ENCODE data around the gene NADK. TPM values are rescaled to one million over a fixed set of nuclear protein-coding genes. Genes with fewer than 3 reads are reported as not detected.
"Not testable (repeated sequence)": the region's sequence is repeated elsewhere in the genome, so short reads cannot be mapped to it uniquely, and the experiment has no call there.

The NADK gene
- total RNA-seq, 1 donor from 2014 or later = 90.1 TPM

DNA sequence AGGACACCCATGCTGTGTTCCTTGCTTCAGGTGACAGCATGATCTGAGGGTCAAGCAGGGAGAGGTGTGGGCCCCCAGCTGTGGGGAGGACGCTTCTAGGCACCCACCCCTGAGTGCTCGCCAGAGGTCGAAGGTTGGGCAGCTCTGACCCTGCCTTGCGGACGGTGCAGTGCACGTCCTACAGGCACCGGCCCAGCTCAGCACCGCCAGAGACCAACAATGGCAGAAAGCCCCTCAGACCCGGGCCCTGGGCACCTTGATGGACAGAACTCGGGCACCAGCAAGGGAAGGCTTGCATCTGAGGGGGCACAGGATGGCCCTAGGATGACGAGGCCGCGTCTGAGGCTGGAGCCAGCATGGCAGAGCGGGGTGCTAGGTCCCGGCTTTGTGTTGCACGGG is 24.7 kb downstream of the NADK start:
- Histone ChIP-seq H3K9me3 (no peaks in the 10 kb centered on the region), H3K27ac (no peak overlapping the region), H3K4me1 (peaks cover 8% of the 10 kb centered on the region), H3K4me3 (no peak overlapping the region), H3K36me3 (peaks cover 0 to 48% of the 10 kb centered on the region in 2 donors), H3K27me3 (no peaks in the 10 kb centered on the region)
- no peak for DNase-seq (ENCODE audit: extremely low spot score in 2 of 2)
- TF ChIP-seq POLR2A (IDR thresholded peaks at IDR 0.05) (no peak), POLR2AphosphoS5 (IDR thresholded peaks at IDR 0.05; ENCODE audit: insufficient read depth in 1 of 2, low read depth in 1 of 2) (no peak)
- TF ChIP-seq, protein P1, sequence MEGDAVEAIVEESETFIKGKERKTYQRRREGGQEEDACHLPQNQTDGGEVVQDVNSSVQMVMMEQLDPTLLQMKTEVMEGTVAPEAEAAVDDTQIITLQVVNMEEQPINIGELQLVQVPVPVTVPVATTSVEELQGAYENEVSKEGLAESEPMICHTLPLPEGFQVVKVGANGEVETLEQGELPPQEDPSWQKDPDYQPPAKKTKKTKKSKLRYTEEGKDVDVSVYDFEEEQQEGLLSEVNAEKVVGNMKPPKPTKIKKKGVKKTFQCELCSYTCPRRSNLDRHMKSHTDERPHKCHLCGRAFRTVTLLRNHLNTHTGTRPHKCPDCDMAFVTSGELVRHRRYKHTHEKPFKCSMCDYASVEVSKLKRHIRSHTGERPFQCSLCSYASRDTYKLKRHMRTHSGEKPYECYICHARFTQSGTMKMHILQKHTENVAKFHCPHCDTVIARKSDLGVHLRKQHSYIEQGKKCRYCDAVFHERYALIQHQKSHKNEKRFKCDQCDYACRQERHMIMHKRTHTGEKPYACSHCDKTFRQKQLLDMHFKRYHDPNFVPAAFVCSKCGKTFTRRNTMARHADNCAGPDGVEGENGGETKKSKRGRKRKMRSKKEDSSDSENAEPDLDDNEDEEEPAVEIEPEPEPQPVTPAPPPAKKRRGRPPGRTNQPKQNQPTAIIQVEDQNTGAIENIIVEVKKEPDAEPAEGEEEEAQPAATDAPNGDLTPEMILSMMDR (IDR thresholded peaks at IDR 0.05) = no peak
- intact Hi-C loops (cut with DNase I) = no loop called here

DNA sequence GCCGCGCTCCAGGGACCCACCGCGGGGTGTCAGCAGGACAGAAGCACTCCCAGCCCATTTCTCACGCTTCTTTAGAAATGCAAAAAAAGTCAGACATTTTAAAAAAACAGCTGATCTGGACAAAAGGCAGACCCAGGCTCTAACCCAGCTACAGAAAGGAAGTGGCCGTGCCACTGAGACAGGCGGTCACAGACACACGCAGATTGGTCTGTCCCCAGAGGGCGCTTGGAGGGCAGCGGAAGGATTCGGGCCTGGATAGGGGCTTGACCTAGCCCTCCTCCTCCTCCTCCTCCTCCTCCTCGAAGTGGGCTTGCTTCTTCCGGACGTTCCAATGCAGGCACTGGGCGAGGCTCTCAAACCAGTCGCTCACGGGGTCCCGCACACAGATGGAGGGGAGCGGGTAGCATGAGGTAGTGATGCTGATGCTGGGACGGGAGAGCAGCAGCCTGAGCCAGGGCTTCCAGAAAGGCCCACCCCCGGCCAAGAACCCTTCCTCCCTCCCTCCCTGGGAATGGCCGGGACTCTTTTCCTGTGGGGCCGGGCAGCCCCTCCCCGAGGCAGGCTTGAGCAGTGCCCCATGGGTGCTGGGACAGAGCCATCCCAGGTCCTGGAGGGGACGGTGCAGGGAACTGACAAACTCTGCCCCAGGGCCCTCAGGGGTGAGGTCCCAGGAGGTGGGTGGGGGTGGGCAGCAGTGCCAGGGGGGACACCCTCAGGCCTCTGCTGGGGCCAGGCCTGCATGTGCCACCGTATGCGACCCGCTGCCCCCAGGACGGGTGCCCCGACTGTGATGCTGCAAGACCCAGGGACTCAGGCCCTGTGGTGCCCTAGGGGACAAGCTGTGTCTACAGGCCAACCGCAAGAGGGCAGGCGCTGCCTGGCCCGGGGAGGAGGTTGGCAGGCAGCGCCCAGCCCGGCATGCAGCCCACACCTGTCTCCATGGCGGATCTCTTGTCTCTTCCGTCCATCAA is 25.3 kb downstream of the NADK start:
- intact Hi-C loops (cut with DNase I) = no loop called here
- DNase-seq (ENCODE audit: extremely low spot score in 2 of 2) = no peak
- Histone ChIP-seq H3K4me3 (no peak overlapping the region), H3K27ac (no peak overlapping the region), H3K27me3 (no peaks in the 10 kb centered on the region), H3K36me3 (peaks cover 0 to 48% of the 10 kb centered on the region in 2 donors), H3K4me1 (peaks cover 1% of the 10 kb centered on the region), H3K9me3 (no peaks in the 10 kb centered on the region)
- TF ChIP-seq POLR2A (IDR thresholded peaks at IDR 0.05) = no peak
- TF ChIP-seq, protein P1 (IDR thresholded peaks at IDR 0.05) = no peak
- no peak for TF ChIP-seq POLR2AphosphoS5 (IDR thresholded peaks at IDR 0.05; ENCODE audit: insufficient read depth in 1 of 2, low read depth in 1 of 2)

DNA sequence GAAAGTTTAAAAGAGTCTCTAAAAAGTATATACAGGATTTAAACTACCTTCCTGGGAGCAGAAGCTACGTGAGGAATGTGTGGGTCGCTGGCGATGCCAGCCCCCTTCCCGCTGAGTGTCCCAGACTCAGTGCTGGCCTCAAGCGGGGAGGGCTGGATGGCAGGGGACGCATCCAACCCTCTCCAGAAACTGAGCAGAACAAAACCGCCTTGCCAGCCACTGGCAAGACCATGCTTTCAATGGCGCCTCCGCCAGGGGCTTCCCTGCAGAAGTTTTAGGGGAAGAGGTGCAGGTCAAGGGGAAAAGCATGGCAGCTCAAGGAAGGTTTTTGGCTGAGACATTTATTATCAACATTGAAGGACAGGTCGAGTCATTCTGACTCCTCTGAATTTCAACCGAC is 26.1 kb downstream of the NADK start:
- no peak overlapping the region for H3K4me3 ChIP-seq
- no peaks in the 10 kb centered on the region for H3K27me3 ChIP-seq

DNA sequence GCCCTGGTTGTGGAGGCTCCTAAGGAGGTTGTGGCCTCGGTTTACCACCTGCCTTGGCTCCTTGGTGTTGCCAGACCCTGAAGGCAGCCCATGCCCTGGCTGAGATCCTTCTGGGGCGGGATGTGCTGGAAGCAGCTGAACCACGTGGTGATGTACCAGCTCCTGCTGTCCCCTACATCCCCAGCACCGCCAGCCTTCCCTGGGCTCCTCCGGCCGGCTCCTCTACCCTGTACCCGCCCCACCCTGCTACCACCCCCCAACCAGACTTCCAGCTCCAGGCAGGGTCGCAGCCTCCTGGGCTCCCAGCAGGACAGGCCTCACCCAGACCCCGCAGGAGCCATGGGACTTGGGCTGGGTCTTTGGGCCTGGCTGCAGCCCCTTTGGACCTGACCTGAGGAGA is 28.3 kb downstream of the NADK start:
- H3K9me3 ChIP-seq; intact Hi-C loops (cut with DNase I); H3K27me3 ChIP-seq; H3K27ac ChIP-seq; H3K4me1 ChIP-seq; DNase-seq (ENCODE audit: extremely low spot score in 2 of 2); H3K4me3 ChIP-seq: not testable (repeated sequence)
- H3K36me3 ChIP-seq = peaks cover 0 to 27% of the 10 kb centered on the region in 2 donors

More for the DNA sequence above, 26.1 kb downstream of the NADK start:
- Histone ChIP-seq H3K9me3 (no peaks in the 10 kb centered on the region), H3K27ac (no peak overlapping the region), H3K4me1 (no peaks in the 10 kb centered on the region), H3K36me3 (peaks cover 0 to 48% of the 10 kb centered on the region in 2 donors)
- TF ChIP-seq POLR2AphosphoS5 (IDR thresholded peaks at IDR 0.05; ENCODE audit: insufficient read depth in 1 of 2, low read depth in 1 of 2) (no peak), POLR2A (IDR thresholded peaks at IDR 0.05) (no peak)
- TF ChIP-seq, protein P1 (IDR thresholded peaks at IDR 0.05) = no peak
- no peak for DNase-seq (ENCODE audit: extremely low spot score in 2 of 2)
- intact Hi-C loops (cut with DNase I) = no loop called here

DNA sequence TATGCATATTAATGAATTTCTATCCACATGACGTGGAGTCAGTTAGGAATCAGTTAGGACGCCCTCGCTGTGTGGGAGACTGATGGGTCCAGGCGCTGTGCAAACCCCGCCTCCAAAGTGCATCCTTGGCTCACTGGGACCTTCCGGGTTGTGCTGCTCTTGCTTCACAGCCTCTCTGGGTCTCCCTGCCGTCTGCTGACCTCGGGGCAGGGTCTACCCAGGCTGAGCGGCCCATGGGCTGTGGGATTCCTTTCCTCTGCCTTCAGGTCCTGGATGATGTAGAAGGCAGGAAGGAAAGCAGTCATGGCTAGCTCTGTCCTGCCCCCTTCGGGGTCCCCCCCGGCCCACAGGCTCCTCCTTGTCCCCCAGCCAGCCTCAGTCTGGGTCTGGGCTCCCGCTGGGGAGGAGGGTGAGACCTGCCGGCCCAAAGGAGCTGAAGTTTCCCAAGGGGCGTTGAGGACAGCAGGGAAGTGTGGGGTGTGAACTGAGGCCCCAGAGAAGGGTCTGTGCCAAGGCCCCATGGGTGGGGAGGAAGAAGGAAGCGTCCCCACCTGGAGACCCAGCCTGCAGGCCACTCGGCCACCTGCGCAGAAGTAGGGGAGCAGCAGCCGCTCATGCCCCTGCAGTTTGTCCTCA is 29.5 kb downstream of the NADK start:
- Histone ChIP-seq H3K36me3 (peaks cover 0 to 16% of the 10 kb centered on the region in 2 donors), H3K4me3 (no peak overlapping the region), H3K4me1 (no peaks in the 10 kb centered on the region), H3K27ac (no peak overlapping the region), H3K27me3 (no peaks in the 10 kb centered on the region), H3K9me3 (no peaks in the 10 kb centered on the region)
- no peak for DNase-seq (ENCODE audit: extremely low spot score in 2 of 2)
- TF ChIP-seq, protein P1 (IDR thresholded peaks at IDR 0.05) = no peak
- no peak for TF ChIP-seq POLR2AphosphoS5 (IDR thresholded peaks at IDR 0.05; ENCODE audit: insufficient read depth in 1 of 2, low read depth in 1 of 2)
- TF ChIP-seq POLR2A (IDR thresholded peaks at IDR 0.05) = no peak
- intact Hi-C loops (cut with DNase I) = no loop called here

DNA sequence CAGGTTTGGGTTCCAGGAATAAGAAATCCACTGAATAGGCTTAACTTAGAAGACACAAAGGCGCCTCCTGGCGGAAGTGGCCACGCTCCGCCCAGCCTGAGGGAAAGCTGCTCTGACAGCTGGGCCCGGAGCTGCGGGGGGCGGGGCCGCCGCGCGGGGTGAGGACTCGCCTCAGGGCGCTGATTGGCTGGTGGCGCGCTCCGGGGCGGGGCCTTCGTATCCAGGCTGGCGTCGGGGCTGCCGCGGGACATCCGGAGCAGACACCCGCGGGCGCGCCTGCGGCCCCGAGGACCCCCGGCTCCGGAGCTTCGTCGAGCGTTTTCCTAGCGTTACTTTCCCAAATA is 31.7 kb downstream of the NADK start:
- H3K9me3 ChIP-seq; H3K4me1 ChIP-seq; H3K27me3 ChIP-seq; DNase-seq (ENCODE audit: extremely low spot score in 2 of 2); intact Hi-C loops (cut with DNase I); H3K36me3 ChIP-seq: not testable (repeated sequence)
- Histone ChIP-seq H3K27ac (peak overlapping the region; percentile 88), H3K4me3 (peak overlapping the region; percentile 56 to 58)

All from vagina (tissue), 2 donors.